GM21576 (cell line): ENCODE data around the gene DCDC2C.

ENCODE experiments used
- ATAC-seq: cut with Tn5 transposase; IDR thresholded peaks from one replicate; pipeline ENCODE4 v1.9.1; 2021; ENCODE audit warnings: mild to moderate bottlenecking, moderate library complexity; ENCODE audit not compliant: unreplicated experiment

The DCDC2C gene

DNA sequence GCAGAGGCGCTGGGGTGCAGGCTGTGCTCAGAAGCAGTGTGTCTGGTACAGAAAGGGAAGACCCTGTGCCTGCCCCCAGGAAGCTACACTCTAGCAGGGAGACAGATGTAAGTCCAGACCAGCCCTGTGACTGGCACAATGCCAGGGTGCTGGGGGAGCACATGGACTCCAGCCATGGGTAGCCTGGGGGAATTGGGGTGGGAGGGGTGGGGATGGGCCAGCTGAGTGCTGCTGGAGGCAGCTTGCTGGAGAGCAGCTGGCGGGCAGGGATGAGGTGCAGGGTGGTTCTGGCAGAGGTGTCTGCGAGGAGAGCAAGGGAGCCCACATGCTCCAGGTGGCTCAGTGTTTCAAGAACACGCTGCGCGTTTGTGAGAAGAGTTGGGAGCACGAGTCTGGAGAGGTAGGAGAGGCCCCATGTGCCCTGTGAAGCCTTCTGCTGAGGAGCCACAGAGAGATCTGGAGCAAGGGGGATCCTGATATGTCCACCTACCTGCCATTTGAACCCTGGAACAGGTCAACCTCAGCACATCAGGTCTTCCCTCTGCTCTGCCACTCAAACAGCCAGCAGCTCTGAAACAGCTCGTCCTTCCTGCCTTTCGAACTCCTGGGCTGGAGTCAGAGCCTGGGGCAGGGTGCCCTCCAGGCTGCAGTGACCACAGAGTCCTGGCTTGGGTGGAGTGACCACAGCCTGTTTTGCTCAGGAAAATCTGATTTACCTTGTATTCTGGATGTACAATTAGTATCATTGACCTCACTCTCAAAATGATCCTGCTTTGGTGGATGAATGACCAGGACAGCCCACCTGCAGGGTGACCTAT is 30.3 kb upstream of the DCDC2C start:
- no peak for ATAC-seq

DNA sequence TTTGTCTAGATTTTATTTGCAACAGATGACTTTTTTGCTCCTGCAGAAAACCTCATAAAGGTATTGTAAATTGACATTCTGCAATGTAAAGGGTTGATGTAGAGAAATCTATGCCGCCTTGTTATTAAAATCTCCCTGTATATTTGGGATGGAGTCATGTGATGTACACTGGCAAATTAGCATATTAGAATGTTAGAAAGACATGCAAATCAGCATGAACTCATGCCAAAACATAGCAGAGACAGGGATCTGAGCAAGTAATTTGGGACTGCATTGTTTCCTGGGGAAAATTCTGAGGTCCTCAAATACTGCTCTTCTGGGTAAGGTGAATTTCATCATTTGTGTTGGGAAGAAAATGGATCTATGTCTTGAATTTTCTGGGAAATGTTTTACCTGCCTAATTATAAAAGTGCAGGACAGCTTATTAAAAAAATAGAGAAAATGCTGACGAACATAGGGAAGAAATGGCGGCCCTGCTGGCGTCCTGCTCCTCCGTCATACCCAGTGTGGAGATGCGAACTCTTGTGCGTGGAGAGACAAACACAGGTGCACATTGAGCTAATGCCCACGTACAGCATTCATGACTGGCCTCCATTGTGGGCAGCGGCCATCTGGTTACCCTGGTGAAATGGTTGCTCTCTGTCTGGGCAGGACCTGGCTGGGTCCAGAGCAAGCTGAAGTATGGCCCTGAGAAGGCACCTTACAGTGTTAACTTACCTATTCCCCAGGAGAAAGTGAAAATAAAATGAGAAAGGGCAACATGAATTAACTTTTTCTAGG is 29.1 kb upstream of the DCDC2C start:
- ATAC-seq: no peak

DNA sequence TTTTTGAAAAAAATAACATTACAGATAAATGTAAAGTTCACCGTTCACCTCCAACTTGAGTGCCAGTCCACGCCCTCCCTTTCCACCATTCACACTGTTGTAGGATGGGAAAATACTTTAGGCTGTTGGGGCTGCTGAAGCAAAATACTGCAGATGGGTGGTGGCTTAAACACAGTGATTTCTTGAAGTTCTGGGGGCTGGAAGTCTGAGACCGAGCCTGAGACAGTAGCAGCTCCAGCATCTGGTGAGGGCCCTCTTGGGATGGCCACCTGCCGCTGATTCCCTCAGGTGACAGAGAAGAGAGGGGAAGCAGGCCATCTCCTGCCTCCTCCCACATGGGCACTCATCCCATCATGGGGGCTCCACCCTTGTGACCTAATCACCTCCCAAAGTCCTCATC is 27.7 kb upstream of the DCDC2C start:
- no peak for ATAC-seq

DNA sequence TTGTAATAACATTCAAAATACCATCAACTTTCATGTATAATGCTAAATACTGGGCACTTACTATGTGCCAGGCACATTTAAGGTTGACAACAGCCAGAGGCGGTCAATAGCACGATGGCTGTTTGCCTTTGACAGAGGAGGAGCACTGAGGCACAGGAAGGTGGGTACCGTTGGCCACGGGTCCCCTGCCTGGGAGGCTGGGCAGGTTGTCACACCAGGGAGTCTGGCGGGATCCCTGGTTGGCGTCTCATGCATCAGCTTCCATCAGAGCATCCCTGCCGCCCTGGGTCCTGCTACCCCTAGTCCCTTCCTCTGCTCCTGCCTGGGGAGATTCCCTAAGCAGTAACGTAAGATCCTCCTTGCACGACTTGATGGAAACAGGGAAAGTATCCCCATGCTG is 25.9 kb upstream of the DCDC2C start:
- ATAC-seq: no peak

DNA sequence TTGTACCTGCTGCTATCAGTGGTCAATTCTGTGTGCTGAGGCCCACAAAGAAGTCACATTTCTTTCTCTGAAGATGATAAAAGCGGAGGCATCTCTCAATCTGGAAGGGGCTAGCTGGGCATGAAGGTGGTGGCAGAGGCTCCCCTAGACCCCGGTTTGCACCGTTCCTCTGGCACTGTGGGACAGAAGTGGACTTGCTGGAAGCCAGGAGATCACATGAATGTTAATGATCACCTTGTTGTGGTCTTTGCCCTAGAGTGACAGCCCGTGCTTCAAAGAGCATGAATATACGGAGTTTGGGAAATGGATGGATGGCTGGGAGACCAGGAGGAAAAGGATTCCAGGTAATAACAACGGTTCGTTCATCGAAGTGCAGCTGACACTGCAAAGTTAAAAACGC is 25.2 kb upstream of the DCDC2C start:
- no peak for ATAC-seq

DNA sequence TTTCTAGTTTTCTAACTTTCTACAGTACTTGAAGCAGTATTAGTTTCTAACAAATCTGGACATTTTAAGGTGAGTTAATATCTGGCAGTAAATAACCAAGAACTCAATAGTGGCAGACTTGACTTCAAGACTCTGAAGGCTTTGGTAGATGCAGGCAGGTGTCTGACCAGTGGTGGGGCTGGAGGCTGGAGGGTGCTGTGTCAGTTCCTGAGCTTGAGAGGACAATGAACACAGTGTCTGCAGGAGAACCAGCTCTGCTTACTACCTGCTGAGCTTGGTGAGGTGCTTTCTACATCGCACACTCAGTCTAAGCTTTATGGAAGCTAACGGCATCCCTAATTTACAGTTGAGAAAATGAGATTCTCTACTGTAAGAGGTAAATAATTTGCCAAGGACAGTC is 24.2 kb upstream of the DCDC2C start:
- no peak for ATAC-seq

DNA sequence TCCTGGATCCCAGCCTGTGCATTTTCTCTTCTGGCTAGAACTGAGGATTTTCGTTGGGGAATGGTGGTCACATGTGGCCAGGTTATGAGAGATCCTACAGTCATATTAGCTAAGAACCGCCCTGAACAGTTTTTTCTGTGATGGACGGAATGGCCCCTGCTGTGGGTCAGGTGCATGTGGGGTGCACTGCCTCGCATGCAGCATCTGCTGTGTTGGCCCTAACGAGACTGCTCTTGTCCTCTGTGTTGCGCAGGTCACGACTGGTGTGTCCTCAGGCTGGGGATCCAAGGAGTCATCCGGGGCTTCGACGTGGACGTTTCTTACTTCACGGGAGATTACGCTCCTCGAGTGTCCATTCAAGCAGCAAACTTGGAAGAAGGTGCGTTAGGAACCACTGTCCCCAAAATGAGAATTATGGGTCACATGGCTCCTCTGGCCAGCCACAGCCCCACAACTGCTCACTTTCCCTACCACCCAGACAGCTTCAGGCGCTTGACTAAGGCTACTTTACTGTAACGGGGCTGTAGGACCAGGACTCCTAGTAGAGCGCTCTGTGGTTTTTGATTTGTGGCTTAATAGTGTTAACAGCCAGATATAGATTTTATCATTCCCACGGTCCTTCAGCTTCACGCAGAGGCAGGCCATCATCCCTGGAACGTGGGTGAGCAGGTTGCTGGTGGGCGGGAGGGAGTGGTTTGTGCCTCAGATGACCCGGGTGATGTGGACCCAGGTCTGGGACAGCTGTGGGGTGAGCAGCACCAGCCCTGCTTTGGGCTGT is 23.6 kb upstream of the DCDC2C start:
- ATAC-seq: no peak

DNA sequence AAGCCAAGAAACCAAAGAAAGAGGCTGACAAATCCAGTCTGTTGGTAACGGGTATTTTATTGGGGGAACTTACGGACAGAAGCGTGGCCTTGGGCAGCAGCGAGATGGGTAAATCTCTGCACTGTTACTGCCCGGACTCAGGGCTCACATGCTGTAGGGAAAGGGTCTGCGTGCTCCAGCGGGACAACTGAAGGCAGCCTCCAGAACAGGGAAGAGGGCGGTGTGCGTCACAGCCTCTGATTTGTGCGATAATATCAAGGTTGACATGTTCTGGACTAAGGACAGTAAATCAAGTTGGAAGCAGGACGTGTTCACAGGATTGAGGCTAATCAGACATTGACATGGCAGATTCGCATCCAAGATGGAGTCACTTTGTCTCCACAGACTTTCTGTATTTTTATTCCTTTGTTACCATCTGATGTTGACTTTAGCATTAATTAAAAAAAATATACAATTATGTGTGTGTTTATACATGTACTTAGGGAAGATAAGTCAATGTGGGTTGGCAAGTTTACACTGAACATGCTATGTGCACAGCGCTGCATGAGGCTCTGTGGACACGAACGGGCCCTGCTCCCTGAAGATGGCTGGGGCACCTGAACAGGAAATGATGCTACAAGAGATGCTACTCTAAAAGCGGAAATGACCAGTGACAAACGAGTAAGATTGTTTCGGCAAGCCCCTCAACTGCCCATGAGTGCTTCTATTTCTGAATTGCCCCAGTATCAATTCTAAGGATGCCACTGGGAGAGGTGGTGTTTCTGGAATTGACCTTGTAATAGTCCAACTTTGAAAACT is 22.6 kb upstream of the DCDC2C start:
- ATAC-seq: no peak

DNA sequence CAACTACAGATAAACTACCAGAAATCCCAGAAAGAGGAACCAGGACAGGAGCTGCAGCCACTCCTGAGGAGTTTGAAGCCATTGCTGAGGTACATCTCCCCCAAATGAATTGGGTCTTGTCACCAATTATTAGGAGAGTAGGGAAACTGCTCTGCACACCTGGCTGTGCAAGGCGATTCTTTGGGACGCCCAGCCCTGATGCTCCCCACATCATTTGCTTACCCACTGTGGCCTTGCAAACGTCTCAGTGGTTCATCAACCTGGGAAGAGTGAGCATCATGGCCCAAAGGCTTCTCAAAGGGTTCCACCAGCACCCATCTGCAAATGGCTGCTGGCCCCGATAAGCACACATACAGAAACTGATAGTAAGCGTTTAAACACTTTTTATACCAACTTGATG is 21.8 kb upstream of the DCDC2C start:
- ATAC-seq: no peak

DNA sequence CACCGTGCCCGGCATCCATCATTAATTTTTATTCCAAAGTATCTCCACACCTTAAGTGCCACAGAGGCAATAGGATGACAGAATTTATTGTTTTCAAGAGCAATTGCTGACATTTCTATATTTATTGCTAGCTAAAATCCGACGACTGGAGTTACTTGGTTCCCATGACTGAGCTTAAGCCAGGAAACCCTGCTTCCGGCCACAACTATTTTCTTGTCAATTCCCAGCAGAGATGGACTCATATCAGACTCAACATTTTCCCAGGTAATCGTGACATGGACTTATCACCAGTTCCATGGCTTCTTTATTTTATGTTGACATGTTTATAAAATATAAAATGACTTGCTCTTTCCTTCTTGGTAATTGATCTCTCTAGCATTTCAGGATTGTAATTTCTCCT is 20.6 kb upstream of the DCDC2C start:
- ATAC-seq: no peak

DNA sequence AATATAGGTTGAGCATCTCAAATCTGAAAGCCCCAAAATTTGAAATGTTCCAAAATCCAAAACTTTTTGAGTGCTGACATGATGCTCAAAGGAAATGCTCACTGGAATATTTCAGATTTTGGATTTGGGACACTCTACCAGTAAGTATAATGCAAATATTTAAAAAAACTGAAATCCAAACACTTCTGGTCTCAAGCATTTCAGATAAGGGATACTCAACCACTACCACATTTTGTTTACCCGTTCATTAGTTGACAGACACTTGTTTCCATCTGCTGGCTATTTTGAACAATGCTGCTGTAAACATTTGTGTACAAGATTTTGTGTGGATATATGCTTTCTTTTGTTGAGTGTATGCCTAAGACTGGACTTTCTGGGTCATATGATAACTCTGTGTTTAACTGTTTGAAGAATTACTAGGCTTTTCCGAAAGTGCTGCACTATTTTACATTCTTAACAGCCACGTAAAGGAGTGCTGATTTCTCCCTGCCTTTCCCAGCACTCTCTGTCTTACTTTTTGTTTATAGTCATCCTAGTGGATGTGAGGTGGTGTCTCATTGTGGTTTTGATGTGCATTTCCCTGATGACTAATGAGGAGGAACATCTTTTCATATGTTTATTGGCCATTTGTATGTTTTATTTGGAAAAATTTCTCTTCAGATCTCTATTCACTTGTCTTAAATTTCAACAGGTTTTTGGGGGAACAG is 19.5 kb upstream of the DCDC2C start:
- ATAC-seq: no peak

DNA sequence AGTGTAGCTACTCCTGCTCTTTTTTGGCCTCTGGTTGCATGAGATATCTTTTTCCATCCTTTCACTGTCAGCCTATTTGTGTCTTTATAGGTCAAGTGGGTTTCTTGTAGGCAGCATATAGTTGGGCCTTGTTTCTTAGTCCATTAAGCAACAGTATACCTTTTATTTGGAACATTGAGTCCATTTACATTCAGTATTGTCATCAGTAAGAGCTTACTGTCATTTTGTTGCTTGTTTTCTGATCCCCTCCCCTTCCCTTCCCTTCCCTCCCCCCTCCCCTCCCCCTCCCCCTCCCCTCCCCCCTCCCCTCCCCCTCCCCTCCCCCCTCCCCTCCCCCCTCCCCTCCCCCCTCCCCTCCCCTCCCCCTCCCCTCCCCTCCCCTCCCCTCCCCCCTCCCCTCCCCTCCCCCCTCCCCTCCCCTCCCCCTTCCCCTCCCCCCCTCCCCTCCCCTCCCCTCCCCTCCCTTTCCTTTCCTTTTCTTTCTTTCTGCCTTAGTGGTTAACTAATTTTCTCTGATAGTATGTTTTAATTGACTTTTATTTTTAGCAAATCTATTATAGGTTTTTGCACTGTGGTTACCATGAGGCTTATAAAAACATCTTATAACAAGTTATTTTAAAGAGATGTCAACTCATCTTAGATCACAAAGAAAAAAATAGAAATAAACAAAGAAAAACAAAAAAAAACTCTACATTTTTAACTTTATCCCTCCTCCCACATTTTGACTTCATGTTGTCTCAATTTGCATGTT is 13.2 kb upstream of the DCDC2C start:
- ATAC-seq: no peak

DNA sequence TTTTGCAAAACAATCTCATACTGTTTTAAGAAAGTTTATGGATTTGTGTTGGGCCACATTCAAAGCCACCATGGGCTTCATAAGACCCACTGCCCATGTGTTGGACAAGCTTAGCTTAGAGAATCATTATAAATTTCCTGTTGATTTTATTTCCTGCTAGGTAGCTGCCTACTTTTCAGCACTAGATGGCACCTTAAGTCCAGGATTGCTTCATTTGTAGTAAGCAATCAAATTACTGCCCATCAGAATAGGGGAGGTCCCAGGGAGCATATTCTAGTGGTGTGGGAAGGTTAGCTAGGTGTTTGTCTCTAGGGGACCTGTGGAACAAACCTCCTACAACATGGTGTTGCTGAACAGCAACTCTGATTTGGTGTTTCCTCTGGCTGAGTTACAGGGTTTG is 11.0 kb upstream of the DCDC2C start:
- no peak for ATAC-seq

DNA sequence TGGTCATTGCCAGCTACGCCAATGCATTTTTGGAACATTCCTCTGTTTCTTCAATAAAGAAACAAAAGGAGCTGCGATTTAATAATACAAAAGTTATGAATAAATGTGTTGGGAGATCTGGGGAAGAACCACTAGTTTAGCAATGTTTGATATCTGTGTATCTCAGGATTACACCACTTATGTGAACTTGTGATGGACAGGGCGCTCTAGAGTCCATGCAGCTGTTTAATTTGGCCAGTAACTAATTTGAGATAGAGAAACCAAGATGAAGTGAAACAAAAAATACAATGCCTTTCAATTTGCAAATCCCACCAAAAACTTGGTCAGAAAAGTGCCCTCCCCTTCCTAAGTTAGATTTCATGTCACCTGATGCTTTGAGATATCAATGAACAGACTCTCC is 6.8 kb upstream of the DCDC2C start:
- ATAC-seq: no peak

DNA sequence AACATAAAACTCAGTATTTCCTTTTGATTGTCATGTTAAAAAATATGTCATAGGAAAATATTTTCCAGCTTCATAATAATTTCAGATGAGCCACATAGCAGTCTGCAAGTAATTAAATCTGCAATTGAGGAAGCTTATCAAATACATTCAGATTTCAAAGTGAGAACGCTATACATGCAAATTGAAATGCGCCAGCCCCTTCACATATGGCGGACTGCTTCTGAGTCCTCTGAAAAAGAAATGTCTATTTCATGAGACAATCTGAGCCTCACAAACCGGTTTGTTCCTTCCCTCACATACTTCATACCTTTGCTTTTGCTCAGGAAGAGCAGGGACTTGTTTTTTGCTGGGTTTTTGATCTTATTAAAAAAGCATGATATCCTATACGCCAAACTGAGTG is 2.3 kb upstream of the DCDC2C start:
- no peak for ATAC-seq

DNA sequence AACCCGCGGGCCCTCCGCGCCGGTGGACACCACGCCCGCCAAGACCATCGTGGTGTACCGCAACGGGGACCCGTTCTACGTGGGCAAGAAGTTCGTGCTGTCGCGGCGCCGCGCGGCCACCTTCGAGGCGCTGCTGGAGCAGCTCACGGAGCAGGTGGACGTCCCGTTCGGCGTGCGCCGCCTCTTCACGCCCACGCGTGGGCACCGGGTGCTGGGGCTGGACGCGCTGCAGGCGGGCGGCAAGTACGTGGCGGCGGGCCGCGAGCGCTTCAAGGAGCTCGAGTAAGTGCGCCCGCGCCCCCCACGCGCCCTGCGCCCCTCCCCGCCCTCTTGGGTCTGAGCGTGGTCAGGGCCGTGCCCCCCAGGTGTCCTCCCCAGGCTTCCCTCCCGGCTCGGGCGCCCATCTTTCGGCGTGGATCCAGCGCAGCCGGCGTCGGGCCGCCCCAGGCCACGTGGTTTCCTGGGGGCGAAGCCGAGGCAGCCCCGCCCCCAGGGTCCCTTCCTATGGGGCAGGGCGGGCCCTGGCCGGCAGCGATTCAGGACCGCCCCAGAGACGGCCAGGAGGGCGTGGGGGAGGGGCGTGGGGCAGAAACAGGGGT is 481 bp downstream of the DCDC2C start:
- ATAC-seq: no peak

DNA sequence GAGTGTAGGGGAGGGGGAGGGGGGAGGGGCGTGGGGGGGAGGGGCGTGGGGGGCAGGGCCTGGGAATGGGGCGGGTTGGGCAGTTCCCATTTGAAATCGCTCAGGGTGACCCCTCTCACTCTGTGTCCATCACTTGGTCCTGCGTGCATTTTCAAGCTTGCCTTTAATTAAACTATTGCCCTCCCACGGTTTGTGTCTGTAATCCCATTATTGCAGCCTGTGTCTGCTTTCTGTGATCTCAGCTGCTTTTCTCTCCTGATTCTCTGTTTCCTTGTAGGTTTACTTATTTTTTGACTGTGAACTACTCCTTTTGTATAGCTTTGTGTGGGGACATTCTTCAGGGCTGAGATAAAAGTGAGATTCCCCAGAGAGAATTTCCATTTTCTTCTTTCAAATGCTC is 1.3 kb downstream of the DCDC2C start:
- no peak for ATAC-seq

DNA sequence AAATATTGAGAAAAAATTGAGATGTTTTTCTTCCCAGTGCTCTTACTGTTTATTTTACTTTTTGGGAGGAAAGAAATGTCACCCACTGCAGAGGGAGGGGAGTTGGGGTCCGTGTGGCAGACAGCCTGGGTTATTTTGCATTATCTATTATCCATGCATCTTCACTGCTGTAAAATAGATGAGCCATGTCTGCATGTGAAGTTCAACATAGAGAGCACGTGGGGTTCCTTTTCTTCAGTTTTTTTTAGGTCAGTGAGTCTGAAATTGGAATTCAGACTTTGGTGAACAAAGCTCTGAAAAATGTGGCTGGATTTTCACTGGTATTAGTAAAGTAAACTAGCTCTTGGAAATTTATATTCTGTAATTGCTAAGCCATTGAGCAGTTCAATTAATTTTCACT is 2.4 kb downstream of the DCDC2C start:
- ATAC-seq: no peak

DNA sequence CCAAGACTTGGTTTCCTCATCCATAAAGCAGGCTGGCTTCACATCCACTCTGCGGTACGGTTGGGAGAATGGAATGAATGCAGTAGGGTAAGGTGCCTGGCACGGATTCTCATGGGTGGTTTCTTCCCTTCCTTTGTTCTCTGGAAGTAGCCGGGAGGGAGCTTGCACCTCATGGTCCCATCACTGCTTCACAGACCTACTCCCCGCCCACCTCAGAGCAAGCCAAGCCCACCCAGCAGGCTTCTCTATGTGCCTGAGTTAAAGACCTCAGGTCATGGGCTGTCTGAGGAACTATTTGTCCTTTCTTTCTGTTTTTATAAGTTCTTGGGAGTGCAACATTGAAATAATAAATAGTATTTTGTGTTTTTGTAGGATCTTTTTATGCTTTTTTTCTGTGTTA is 3.5 kb downstream of the DCDC2C start:
- ATAC-seq: no peak
